ENCODE measurements around the gene TANK. TPM values are rescaled to one million over a fixed set of nuclear protein-coding genes. Genes with fewer than 3 reads are reported as not detected.

The TANK gene
- total and polyA plus RNA-seq, 2 donors (not counting 3 experiments of a cell fraction or from before 2014, with no cell fraction given), result 33.3 to 83.2 TPM

- H4K20me1 ChIP-seq (replicated peaks; ENCODE audit: control insufficient read depth, extremely low read depth, insufficient read depth, low read length), result no peaks in the 10 kb centered on the region
- no peaks in the 10 kb centered on the region for H3K9me1 ChIP-seq (replicated peaks; ENCODE audit: control insufficient read depth, extremely low read depth, insufficient read depth, low read length)
- no peak overlapping the region for H2AFZ ChIP-seq (ENCODE audit: low read depth, low read length)
- H3K9me3 ChIP-seq (replicated peaks; ENCODE audit: control insufficient read depth, insufficient read depth, low read length), result no peaks in the 10 kb centered on the region
- no peak overlapping the region for H3K4me3 ChIP-seq (replicated peaks in 1 of 3; ENCODE audit: insufficient read depth in 1 of 3, low read depth in 1 of 3, low read length in 3 of 3)
- ChIA-PET POLR2A (no interaction called here), CTCF (no interaction called here)
- H3K9ac ChIP-seq (replicated peaks; ENCODE audit: extremely low read depth, insufficient read depth, low read length), result no peak overlapping the region
- H3K27ac ChIP-seq (ENCODE audit: insufficient read depth, low read depth, low read length), result no peak overlapping the region
- intact Hi-C loops (cut with micrococcal nuclease) (no loop called here), dilution Hi-C loops (cut with MboI; ENCODE audit: extremely low pct_ligation_motif_present, low sequenced_read_pairs) (no loop called here)
- H3K27me3 ChIP-seq (ENCODE audit: control insufficient read depth in 2 of 2, insufficient read depth in 2 of 2, low read length in 2 of 2), result no peaks in the 10 kb centered on the region
- FAIRE-seq (no peak), DNase-seq (ENCODE audit: low read depth, low spot score) (no peak)
- H3K79me2 ChIP-seq (ENCODE audit: control insufficient read depth, insufficient read depth, low read length), result peaks cover 45% of the 10 kb centered on the region
- H3K4me2 ChIP-seq (ENCODE audit: insufficient read depth, low read length), result no peak overlapping the region
- no TSS peak for BruUV-seq (replicated peaks)
- H3K36me3 ChIP-seq (ENCODE audit: control insufficient read depth in 2 of 2, extremely low read depth in 1 of 2, insufficient read depth in 2 of 2, low read length in 2 of 2), result peaks cover 2 to 8% of the 10 kb centered on the region in 2 experiments
- TF ChIP-seq EZH2 (IDR thresholded peaks at IDR 0.05; ENCODE audit: borderline replicate concordance, low read depth, low read length, severe bottlenecking) (no peak), POLR2AphosphoS5 (IDR thresholded peaks at IDR 0.05; ENCODE audit: insufficient read depth, low read depth, low read length) (no peak), MYC (IDR thresholded peaks at IDR 0.05; ENCODE audit: low read depth, low read length) (no peak), POLR2A (IDR thresholded peaks at IDR 0.05; ENCODE audit: low read depth, low read length) (no peak), MAX (IDR thresholded peaks at IDR 0.05; ENCODE audit: insufficient read depth, insufficient read length) (no peak), GATA2 (IDR thresholded peaks at IDR 0.05; ENCODE audit: insufficient read depth, insufficient read length, low read depth, low read length) (no peak), JUN (IDR thresholded peaks at IDR 0.05; ENCODE audit: borderline replicate concordance, insufficient read depth, insufficient read length, low read depth) (no peak), FOS (IDR thresholded peaks at IDR 0.05; ENCODE audit: borderline replicate concordance, insufficient read depth, low read length) (no peak), CTCF (IDR thresholded peaks at IDR 0.05; ENCODE audit: extremely low read depth in 1 of 2, insufficient read depth in 1 of 2, low read depth in 1 of 2, low read length in 2 of 2) (no peak)
- peaks cover 9% of the 10 kb centered on the region for H3K4me1 ChIP-seq (ENCODE audit: control insufficient read depth, extremely low read depth, insufficient read depth, low read length)
These were observed 6.5 kb downstream of the TANK start for GRCh38 chr2:161166538-161167409.
